Stimulated activated CD4-positive, alpha-beta T cell treated with anti-CD3 and anti-CD28 coated beads, Interleukin-2, amount 100 ng/mL, for 4 hours (primary cell): ENCODE data around the gene PSMD5.

Source experiments
- DNase-seq: peaks from one replicate; pipeline ENCODE4 v3.0.0-alpha.2; 2020; ENCODE audit warnings: low read depth

Gene PSMD5

DNA sequence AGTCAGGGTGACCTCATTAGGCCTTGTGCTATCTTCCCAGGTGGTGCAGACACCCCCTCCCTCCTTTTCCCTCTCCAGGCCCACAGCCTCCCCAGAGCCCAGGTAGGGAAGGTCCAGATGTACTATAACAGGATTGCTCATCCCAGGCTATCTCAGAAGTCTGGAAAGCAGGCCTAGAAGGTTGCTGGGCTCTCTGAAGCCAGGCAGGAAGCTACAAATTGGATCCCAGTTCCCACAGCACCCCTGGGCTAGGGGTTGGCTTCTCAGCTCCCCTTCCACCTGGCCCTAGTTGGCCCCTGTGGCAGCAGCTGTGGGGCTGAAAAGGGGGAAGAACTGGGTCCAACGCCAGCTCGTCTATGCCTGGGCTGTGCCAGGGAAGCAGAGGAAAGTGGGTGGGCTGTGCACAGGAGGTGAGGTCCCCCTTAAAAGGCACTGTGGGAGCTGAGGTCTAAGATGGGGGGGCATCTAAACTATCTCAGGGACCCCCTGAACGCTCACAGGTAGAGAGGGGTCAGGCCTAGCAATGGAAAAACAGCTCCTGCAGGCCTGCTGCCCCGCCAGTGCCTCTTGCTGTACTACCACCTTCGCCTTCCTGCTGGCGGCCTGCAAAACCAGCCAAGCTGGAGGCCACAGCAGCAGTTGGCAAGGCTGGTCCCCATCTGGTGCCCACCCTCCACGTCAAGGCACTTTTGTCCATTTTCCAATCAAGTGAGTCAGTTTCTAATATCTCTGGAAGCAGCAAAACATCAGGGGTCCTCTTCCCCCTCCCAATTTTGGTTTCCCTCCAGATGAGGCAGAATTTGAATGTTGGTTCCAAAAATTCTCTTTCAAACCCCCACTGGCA lies 13.3 kb upstream of the PSMD5 start:
- DNase-seq: no peak

GRCh38 chr9:120854596-120855327 lies 12.0 kb upstream of the PSMD5 start:
- DNase-seq: no peak

GRCh38 chr9:120853198-120853597 lies 10.5 kb upstream of the PSMD5 start:
- DNase-seq: no peak

DNA sequence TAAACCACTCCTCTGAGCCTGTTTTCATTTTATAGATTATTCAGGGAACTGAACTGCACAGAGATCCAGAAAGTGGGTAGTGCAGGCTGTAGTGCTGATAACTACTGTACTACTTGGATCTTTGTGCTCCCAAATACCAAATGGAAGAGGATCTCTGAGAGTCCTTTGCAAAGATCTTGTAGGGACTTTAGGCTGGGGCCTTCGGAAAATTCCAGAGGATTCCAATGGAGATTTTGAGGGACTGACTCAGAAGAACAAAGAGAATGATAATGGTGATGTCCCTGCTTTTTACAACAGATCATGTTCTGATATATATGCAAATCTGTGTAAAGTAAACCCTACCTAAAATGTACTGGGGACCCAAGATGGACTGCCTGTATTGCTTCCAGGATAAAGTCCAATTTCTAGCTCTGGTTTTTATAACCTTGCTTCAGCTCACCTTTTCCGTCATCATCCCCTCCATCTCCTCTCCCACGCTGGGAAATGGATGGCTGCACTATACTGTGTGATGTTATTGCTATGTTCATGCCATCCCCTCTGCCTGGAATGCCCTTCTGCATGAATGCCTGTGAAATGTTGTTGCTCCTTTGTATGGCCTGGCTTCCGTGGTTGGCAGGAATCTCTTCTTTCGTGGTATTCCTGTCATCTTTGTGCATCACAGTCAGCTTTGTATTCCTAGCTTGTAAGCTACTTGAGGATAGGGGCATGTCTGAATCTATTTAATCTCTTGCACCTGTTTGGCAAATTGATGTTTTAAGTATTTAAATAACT lies 9.7 kb upstream of the PSMD5 start:
- no peak for DNase-seq

DNA sequence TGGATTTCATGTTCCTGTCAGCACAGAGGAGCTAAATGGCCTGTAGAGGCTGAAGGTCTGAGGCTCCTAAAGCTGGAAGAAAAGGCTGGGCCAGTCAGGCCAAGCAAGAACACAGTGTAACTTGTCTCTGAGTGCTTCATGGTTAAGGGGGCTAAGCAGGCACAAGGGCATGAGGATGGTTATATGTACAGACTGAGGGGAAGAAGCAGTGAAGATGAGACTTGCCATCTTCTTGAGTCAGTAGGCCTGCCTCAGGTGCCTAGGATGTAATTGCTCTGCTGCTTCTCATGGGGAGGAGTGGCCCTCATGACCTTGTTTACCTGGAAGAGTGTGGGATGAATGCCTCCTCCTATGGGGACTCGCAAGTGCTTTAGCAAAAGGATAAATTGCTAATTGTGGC lies 8.7 kb upstream of the PSMD5 start:
- no peak for DNase-seq

- DNase-seq: no peak
Observed at GRCh38 chr9:120850315-120850714, 7.6 kb upstream of the PSMD5 start.

DNA sequence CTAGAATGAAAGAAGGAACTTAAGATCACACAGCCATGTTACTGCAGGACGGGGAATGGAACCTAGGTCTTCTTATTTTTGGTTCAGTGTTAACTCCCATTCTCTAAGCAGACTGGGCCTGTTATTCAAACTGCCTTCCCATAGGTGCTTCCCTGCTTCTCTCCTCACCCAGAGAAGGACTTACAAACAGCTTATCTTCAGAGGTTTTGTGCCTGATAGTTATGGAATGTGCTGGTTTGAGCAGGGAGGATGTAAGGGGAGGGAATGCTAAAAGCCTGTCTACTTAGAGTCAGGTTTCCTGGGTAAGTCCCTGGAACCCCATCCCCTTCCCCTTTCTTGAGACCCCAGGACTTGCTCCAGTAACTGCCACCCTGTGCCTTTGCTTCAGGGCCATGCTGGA lies 4.2 kb upstream of the PSMD5 start:
- DNase-seq: no peak

DNA sequence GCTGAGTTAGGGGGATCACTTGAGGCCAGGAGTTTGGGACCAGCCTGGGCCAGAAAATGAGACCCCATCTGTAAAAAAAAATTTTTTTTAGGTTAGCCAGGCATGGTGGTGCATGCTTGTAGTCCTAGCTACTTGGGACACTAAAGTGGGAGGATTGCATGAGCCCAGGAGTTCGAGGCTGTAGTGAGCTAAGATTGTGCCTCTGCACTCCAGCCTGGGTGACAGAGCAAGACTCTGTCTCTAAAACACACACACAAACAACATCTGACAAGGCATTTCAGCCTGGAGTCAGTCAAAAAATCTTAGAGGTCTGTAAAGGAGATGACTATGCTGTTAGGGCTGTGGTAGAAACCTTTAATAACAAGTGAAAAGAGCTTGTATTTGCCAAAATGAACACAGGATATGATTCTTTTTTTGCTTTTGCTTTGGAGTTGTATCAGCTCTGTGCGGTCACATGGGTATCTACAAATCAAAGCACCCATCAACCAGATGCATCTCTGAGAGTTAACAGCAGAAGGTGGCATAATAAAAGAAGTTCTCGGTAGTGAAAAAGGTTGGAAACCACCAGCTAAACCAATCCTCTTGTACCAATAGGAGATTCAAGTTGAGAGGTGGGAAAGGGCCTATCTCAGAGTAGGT lies 3.6 kb upstream of the PSMD5 start:
- no peak for DNase-seq

GRCh38 chr9:120845255-120845654 lies 2.5 kb upstream of the PSMD5 start:
- peak; percentile 44 for DNase-seq

- no peak for DNase-seq
Observed at GRCh38 chr9:120841930-120842684, 615 bp downstream of the PSMD5 start.

GRCh38 chr9:120839146-120839545 lies 3.6 kb downstream of the PSMD5 start:
- no peak for DNase-seq

GRCh38 chr9:120837921-120838320 lies 4.8 kb downstream of the PSMD5 start:
- DNase-seq: no peak

DNA sequence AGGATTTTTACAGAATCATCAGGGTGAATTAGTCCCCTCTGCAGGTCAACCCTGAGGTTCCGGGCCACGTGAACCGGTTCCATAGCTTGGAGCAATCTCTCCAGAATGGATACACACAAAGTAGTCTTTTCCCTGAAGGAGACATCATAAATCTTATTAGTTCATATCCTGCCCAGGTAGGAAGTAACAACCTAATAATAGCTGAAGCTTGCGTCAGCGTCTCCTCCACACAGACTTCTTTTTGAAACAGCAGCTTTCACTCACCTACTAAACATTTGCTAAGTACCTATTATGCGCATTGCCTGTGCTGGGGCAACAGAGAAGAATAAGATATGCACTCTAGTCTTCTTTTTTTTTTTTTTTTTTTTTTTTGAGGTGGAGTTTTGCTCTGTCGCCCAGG lies 9.4 kb downstream of the PSMD5 start:
- DNase-seq: no peak

DNA sequence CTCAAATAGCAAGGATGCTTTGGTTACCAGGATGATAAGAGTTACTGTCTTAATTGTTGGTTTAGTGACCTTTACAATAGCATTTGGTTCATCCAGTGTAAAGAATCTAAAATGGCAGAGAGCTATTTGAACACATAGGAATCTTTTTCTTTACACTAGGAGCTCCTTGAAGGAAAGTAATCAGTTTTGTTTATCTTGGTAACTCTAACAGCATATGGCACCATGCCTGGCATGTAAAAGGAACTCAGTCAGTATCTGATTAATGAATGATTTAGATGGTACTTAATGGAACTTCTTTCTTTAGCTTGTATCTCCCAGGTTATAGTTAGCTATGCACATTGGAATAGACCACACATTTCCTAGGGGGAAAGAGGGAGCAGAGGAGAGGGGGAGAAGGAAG lies 9.9 kb downstream of the PSMD5 start:
- DNase-seq: no peak

DNA sequence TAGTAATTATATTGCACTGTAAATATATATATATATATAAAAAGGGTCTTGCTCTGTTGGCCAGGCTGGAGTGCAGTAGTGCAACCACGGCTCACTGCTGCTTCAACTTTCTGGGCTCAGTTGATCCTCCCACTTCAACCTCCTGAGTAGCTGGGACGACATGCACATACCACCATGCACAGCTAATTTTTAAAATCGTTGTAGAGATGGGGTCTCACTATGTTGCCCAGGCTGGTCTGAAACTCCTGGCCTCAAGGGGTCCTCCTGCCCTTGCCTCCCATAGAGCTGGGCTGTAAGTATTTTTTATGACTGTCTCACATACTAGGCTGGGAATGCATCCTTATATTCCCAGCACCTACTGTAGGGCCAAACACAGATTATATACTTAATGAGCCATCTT lies 11.9 kb downstream of the PSMD5 start:
- DNase-seq: no peak

GRCh38 chr9:120830151-120830550 lies 12.6 kb downstream of the PSMD5 start:
- DNase-seq: no peak

DNA sequence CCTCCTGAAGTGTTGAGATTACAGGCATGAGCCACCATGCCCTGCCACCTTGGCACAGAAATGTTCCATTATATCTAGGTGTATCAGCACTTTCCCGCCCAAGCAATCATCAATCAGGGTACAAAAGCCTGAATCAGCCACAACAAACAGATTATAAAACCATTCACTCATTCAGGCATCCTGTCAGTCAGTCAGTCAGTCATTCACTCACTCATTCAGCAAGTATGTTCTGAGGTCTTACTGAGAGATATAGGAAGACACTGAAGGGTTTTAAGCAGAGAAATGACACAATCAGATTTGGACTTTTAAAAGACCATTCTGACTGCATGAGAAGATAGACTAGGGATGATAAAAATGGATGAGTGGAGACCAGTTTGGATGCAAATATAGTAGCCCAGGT lies 13.1 kb downstream of the PSMD5 start:
- DNase-seq: no peak

GRCh38 chr9:120820095-120820494 lies 22.6 kb downstream of the PSMD5 start:
- DNase-seq: no peak

GRCh38 chr9:120818595-120818994 lies 24.1 kb downstream of the PSMD5 start:
- no peak for DNase-seq

- no peak for DNase-seq
Observed at GRCh38 chr9:120815075-120815474, 27.6 kb downstream of the PSMD5 start.

- no peak for DNase-seq
Observed at GRCh38 chr9:120808931-120809330, 33.8 kb downstream of the PSMD5 start.
